GM12878 (cell line): Measurements from ENCODE around the gene TOP2A.

Experiments
- EZH2 ChIP-seq: IDR thresholded peaks from 2 replicates; pipeline ENCODE4 v1.6.1; 2012; ENCODE audit warnings: low read depth, mild to moderate bottlenecking, control low read depth, inconsistent platforms, low read length, borderline replicate concordance; ENCODE audit not compliant: control insufficient read depth
- TBL1XR1 ChIP-seq: IDR thresholded peaks from 2 replicates; pipeline ENCODE4 v1.6.1; 2012; ENCODE audit warnings: low read depth, low read length, improper control_type of control experiment

GRCh38 chr17:40355804-40356758, 61.6 kb downstream of the TOP2A start:
- TF ChIP-seq EZH2, result no peak
- no peak for TF ChIP-seq TBL1XR1
